GM23338 (cell line): ENCODE measurements around the gene FN3KRP. TPM values are rescaled to one million over a fixed set of nuclear protein-coding genes. Genes with fewer than 3 reads are reported as not detected.

Experiments used
- ATAC-seq: fragments of 200-7000 bp; cut with Tn5 transposase; 3 replicates; pipeline ENCODE4 v1.9.1; 2020
- DNase-seq: peaks from one replicate; pipeline ENCODE4 v3.0.0-alpha.2; 2015; ENCODE audit warnings: low spot score
- H2AFZ ChIP-seq: fragments of 200-600 bp; sonication (generic); 2 replicates; pipeline ENCODE4 v1.8.0; 2016; ENCODE audit warnings: antibody characterized with exemption, mild to moderate bottlenecking, moderate library complexity
- H3F3A ChIP-seq: fragments of 200-600 bp; sonication (generic); replicated peaks from 2 replicates; pipeline ENCODE4 v1.8.0; 2017; ENCODE audit warnings: antibody characterized with exemption, mixed run types, low read depth
- H3K27ac ChIP-seq: fragments of 200-600 bp; sonication (generic); 2 replicates; pipeline ENCODE4 v1.6.1; 2016; ENCODE audit warnings: low read depth
- H3K27me3 ChIP-seq: fragments of 200-600 bp; sonication (generic); 2 replicates; pipeline ENCODE4 v1.8.0; 2016; ENCODE audit warnings: mild to moderate bottlenecking, mixed run types, moderate library complexity; ENCODE audit not compliant: insufficient read depth
- H3K36me3 ChIP-seq: fragments of 200-600 bp; sonication (generic); 2 replicates; pipeline ENCODE4 v1.8.0; 2016; ENCODE audit warnings: mild to moderate bottlenecking; ENCODE audit not compliant: insufficient read depth
- H3K4me1 ChIP-seq: fragments of 200-600 bp; sonication (generic); 2 replicates; pipeline ENCODE4 v1.8.0; 2016; ENCODE audit warnings: mild to moderate bottlenecking, moderate library complexity; ENCODE audit not compliant: insufficient read depth
- H3K4me2 ChIP-seq: fragments of 200-600 bp; sonication (generic); 2 replicates; pipeline ENCODE4 v1.7.1; 2017; ENCODE audit warnings: mixed run types
- H3K4me3 ChIP-seq: fragments of 200-600 bp; sonication (generic); 2 replicates; pipeline ENCODE4 v1.6.1; 2016; ENCODE audit warnings: mixed run types
- H3K79me2 ChIP-seq: fragments of 200-600 bp; sonication (generic); replicated peaks from 2 replicates; pipeline ENCODE4 v1.8.0; 2017; ENCODE audit warnings: mild to moderate bottlenecking; ENCODE audit not compliant: insufficient read depth
- H3K9me2 ChIP-seq: fragments of 200-600 bp; sonication (generic); 2 replicates; pipeline ENCODE4 v1.8.0; 2017; ENCODE audit not compliant: insufficient read depth
- H4K20me1 ChIP-seq: fragments of 200-600 bp; sonication (generic); replicated peaks from 2 replicates; pipeline ENCODE4 v1.8.0; 2017; ENCODE audit warnings: mild to moderate bottlenecking; ENCODE audit not compliant: insufficient read depth
- H3K27ac Mint-ChIP-seq: 2 replicates; pipeline ENCODE4 v1.8.0; 2020; ENCODE audit warnings: inconsistent platforms, mild to moderate bottlenecking, moderate library complexity, mixed read lengths
- H3K27me3 Mint-ChIP-seq: 3 replicates; pipeline ENCODE4 v1.8.0; 2022; ENCODE audit warnings: low read depth, mild to moderate bottlenecking, moderate library complexity, mixed read lengths, inconsistent platforms; ENCODE audit not compliant: insufficient read depth, poor library complexity
- H3K36me3 Mint-ChIP-seq: 3 replicates; pipeline ENCODE4 v1.8.0; 2021; ENCODE audit warnings: low read depth, mild to moderate bottlenecking, inconsistent platforms, moderate library complexity, mixed read lengths
- H3K4me1 Mint-ChIP-seq: 3 replicates; pipeline ENCODE4 v1.8.0; 2020; ENCODE audit warnings: mild to moderate bottlenecking, inconsistent platforms, mixed read lengths
- H3K4me3 Mint-ChIP-seq: 3 replicates; pipeline ENCODE4 v1.8.0; 2021; ENCODE audit warnings: moderate library complexity, mild to moderate bottlenecking, inconsistent platforms, mixed read lengths
- H3K9me3 Mint-ChIP-seq: 3 replicates; pipeline ENCODE4 v1.8.0; 2020; ENCODE audit warnings: moderate library complexity, mild to moderate bottlenecking, inconsistent platforms, mixed read lengths
- CREB1 ChIP-seq: fragments of 250-450 bp; sonication (Bioruptor Pico); IDR thresholded peaks from 2 replicates; pipeline ENCODE4 v1.5.0; 2020; ENCODE audit warnings: low read depth, mild to moderate bottlenecking, moderate library complexity
- EZH2phosphoT487 ChIP-seq: fragments of 200-600 bp; sonication (generic); IDR thresholded peaks from one replicate; pipeline ENCODE4 v1.8.1; 2018; ENCODE audit warnings: antibody characterized with exemption; ENCODE audit not compliant: unreplicated experiment
- NANOG ChIP-seq: IDR thresholded peaks from 2 replicates; pipeline ENCODE4 v1.6.1; 2016; ENCODE audit warnings: antibody characterized with exemption, borderline replicate concordance
- POLR2AphosphoS5 ChIP-seq: IDR thresholded peaks from 2 replicates; pipeline ENCODE4 v1.6.1; 2016; ENCODE audit warnings: antibody characterized with exemption, low read depth
- ZNF114 ChIP-seq: fragments of 250-450 bp; sonication (Bioruptor Pico); IDR thresholded peaks from 2 replicates; pipeline ENCODE4 v1.5.0; 2020; ENCODE audit warnings: mild to moderate bottlenecking, moderate library complexity
- ZNF331 ChIP-seq: fragments of 250-450 bp; sonication (Bioruptor Pico); IDR thresholded peaks from 2 replicates; pipeline ENCODE4 v1.5.0; 2020; ENCODE audit warnings: low read depth, mild to moderate bottlenecking, moderate library complexity
- ZNF462 ChIP-seq: fragments of 250-450 bp; sonication (Bioruptor Pico); IDR thresholded peaks from 2 replicates; pipeline ENCODE4 v1.5.0; 2020; ENCODE audit warnings: mild to moderate bottlenecking, moderate library complexity
- polyA plus RNA-seq: library from polyadenylated mRNA; unstranded; fragments of >200 nt; fragmentation: Nextera tagmentation; extraction: Ambion mirVana; gene quantifications from 2 replicates; pipeline ENCODE4 v1.2.1, GENCODE V29; 2016
- total RNA-seq: library from RNA; depleted of rRNA; stranded (reverse); fragments of >200 nt; shearing (Covaris generic); gene quantifications from 2 replicates; pipeline ENCODE4 v1.2.3, GENCODE V29; 2014
- TF ChIP-seq, protein P1 (sequence below): IDR thresholded peaks from 2 replicates; pipeline ENCODE4 v1.6.1; 2016; ENCODE audit warnings: antibody characterized with exemption
- TF ChIP-seq, protein P2 (sequence below), 2 experiments: fragments of 200-600 bp in 1 of 2; sonication (generic) in 1 of 2; conservative IDR thresholded peaks; 2 replicates each; pipeline versions ENCODE4 v1.5.1 to v1.6.1; 2016 to 2017; ENCODE audit warnings: antibody characterized with exemption in 2 of 2, low read depth in 2 of 2, mild to moderate bottlenecking in 2 of 2, moderate library complexity in 1 of 2

The FN3KRP gene
- total and polyA plus RNA-seq, 2 experiments from 2014 or later: 15.9 to 16.7 TPM

DNA sequence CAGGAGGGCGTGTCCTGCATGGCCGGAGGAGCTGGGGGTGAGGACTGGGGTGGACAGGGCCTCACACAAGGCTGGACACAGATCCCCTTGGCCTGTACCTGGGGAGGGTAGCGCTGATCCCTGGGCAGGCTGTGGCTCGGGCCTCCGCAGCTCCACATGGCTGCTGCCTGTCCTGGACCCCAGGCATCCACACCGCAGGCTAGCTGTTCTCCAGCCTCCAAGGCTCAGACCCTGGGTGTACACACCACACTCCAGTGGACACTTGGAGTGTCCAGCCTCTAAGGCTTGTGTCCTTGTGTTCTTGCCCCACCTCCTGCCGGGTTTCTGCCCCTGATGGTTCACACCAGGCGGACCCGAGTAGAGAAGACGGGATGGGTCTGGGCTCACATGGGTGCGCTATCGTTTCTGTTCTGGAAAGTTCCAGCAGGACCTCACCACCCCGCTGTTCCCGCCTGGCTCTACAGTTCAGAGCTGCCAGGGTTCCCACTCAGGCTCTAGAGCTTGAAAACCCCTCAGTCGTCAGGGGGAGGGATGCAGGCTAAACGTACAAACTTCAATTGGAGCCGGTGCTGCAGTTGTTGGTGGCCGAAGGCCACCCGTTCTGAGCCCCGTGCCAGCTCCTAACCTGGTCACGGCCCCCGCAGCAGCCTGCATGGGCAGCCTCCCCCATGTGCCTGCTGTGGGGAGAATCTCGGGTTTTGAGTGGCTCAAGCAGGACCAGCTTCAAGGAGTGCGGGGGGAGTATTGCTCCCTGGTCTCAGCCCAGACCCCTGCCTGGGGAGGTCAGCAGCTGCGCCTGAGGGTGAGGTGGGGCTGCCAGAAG lies 6.6 kb upstream of the FN3KRP start:
- ATAC-seq (no peak), DNase-seq (no peak)
- no peak overlapping the region for H3K27ac ChIP-seq
- H4K20me1 ChIP-seq: no peaks in the 10 kb centered on the region
- H2AFZ ChIP-seq: no peak overlapping the region
- no peak overlapping the region for H3K4me3 ChIP-seq
- TF ChIP-seq, protein P1, sequence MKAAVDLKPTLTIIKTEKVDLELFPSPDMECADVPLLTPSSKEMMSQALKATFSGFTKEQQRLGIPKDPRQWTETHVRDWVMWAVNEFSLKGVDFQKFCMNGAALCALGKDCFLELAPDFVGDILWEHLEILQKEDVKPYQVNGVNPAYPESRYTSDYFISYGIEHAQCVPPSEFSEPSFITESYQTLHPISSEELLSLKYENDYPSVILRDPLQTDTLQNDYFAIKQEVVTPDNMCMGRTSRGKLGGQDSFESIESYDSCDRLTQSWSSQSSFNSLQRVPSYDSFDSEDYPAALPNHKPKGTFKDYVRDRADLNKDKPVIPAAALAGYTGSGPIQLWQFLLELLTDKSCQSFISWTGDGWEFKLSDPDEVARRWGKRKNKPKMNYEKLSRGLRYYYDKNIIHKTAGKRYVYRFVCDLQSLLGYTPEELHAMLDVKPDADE: no peak
- TF ChIP-seq ZNF331 (CRISPR knock-in tag) (no peak), POLR2AphosphoS5 (no peak), EZH2phosphoT487 (no peak), CREB1 (CRISPR knock-in tag) (no peak), ZNF114 (CRISPR knock-in tag) (no peak), ZNF462 (CRISPR knock-in tag) (no peak), NANOG (no peak)
- TF ChIP-seq, protein P2, sequence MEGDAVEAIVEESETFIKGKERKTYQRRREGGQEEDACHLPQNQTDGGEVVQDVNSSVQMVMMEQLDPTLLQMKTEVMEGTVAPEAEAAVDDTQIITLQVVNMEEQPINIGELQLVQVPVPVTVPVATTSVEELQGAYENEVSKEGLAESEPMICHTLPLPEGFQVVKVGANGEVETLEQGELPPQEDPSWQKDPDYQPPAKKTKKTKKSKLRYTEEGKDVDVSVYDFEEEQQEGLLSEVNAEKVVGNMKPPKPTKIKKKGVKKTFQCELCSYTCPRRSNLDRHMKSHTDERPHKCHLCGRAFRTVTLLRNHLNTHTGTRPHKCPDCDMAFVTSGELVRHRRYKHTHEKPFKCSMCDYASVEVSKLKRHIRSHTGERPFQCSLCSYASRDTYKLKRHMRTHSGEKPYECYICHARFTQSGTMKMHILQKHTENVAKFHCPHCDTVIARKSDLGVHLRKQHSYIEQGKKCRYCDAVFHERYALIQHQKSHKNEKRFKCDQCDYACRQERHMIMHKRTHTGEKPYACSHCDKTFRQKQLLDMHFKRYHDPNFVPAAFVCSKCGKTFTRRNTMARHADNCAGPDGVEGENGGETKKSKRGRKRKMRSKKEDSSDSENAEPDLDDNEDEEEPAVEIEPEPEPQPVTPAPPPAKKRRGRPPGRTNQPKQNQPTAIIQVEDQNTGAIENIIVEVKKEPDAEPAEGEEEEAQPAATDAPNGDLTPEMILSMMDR (conservative IDR thresholded peaks at IDR 0.05; ENCODE audit: low read depth in 2 of 2): no peak
- H3K27me3 Mint-ChIP-seq: peaks cover 7% of the 10 kb centered on the region
- H3K79me2 ChIP-seq: no peaks in the 10 kb centered on the region
- no peaks in the 10 kb centered on the region for H3K9me3 Mint-ChIP-seq
- H3K4me1 ChIP-seq: no peaks in the 10 kb centered on the region
- H3K27ac Mint-ChIP-seq: no peak overlapping the region
- no peaks in the 10 kb centered on the region for H3K4me1 Mint-ChIP-seq
- H3K9me2 ChIP-seq: no peaks in the 10 kb centered on the region
- no peak overlapping the region for H3K4me3 Mint-ChIP-seq
- no peak overlapping the region for H3K4me2 ChIP-seq
- no peaks in the 10 kb centered on the region for H3F3A ChIP-seq
- H3K27me3 ChIP-seq: no peaks in the 10 kb centered on the region
- no peaks in the 10 kb centered on the region for H3K36me3 ChIP-seq
- H3K36me3 Mint-ChIP-seq: no peaks in the 10 kb centered on the region
